Caki2 (cell line): ENCODE measurements around the gene TECPR2. TPM values are rescaled to one million over a fixed set of nuclear protein-coding genes. Genes with fewer than 3 reads are reported as not detected.
"Not testable (repeated sequence)": the region's sequence is repeated elsewhere in the genome, so short reads cannot be mapped to it uniquely, and the experiment has no call there.

Experiments
- DNase-seq: peaks from one replicate; pipeline ENCODE4 v3.0.0-alpha.2; 2015; ENCODE audit warnings: low read depth
- in situ Hi-C: cut with HindIII; loops from 2 replicates; pipeline ENCODE4 v1.10.0; 2016; ENCODE audit warnings: low sequenced_read_pairs, low pct_unique_long_range_greater_than_20kb, mixed read lengths
- total RNA-seq: library from RNA; depleted of rRNA; stranded (reverse); fragments of >200 nt; shearing (Covaris generic); gene quantifications from 2 replicates; pipeline ENCODE4 v1.2.3, GENCODE V29; 2014; ENCODE audit warnings: low replicate concordance; rRNA removed

TECPR2 gene
- total RNA-seq, 1 experiment from 2014 or later = 2.0 TPM

DNA sequence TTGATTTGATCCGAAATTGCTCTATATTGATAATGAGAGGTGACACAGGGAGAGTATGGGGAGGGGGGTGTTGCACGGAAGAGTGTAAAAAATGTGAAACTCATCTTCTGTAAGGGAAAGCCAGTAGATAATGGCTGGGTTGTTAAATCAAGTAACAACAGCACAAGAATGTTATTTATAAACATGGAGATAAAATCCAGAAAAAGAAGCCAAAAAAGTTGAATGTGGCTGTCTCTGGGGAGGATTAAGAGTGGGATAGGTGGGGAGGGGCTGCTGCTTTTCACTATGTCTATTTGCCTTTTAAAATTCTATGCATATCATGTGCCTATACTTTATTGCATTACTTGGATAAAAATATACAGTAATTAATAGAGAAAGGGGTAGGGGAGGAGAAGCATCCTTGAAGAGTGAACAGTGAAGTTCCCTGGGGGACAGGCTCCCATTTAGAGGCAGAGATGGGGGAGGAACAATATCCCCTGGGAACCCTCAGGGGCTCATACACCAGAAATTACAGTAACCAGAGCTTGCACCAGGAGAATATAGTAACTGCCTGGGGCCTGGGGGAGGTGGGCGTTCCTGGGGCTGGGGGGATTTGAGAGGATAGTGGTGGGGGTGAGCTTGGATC lies 186.0 kb downstream of the TECPR2 start:
- in situ Hi-C loops = no loop called here

DNA sequence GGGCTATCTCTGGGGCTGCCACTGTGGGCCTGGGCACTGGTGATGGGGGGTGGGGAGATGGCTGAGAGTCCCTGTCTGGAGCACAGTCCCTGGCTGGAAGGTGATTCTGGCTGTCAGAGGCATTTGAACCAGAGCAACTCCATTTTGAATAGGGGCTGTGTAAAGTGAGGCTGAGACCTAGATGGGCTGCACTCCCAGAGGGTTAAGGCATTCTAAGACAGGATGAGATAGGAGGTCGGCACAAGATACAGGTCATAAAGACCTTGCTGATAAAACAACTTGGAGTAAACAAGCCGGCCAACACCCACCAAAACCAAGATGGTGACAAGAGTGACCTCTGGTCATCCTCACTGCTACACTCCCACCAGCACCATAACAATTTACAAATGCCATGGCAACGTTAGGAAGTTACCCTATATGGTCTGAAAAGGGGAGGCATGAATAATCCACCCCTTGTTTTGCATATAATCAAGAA lies 188.2 kb downstream of the TECPR2 start:
- DNase-seq, in situ Hi-C loops: not testable (repeated sequence)

More for the DNA sequence above, 186.0 kb downstream of the TECPR2 start:
- no peak for DNase-seq

Other genes starting within 250 kb of the TECPR2 start
- 17.0 and 30.0 TPM in 2 replicates for gene WDR20, start 223.0 kb upstream of the TECPR2 start, total RNA-seq
- gene MOK, start 57.8 kb upstream of the TECPR2 start, total RNA-seq = 41.9 and 116 TPM in 2 replicates
- 7.5 and 11.5 TPM in 2 replicates for gene ZNF839, start 43.2 kb upstream of the TECPR2 start, total RNA-seq
- gene CINP, start 51 bp upstream of the TECPR2 start, total RNA-seq = 30.6 and 48.4 TPM in 2 replicates
- gene ANKRD9, start 146.8 kb downstream of the TECPR2 start, total RNA-seq = 14.1 and 27.5 TPM in 2 replicates
- gene RCOR1, start 229.7 kb downstream of the TECPR2 start, total RNA-seq = 6.1 and 9.1 TPM in 2 replicates